ENCODE measurements around the gene STARD3. TPM values are rescaled to one million over a fixed set of nuclear protein-coding genes. Genes with fewer than 3 reads are reported as not detected.

Gene STARD3
- total RNA-seq, 1 experiment from 2014 or later, result 75.3 TPM

DNA sequence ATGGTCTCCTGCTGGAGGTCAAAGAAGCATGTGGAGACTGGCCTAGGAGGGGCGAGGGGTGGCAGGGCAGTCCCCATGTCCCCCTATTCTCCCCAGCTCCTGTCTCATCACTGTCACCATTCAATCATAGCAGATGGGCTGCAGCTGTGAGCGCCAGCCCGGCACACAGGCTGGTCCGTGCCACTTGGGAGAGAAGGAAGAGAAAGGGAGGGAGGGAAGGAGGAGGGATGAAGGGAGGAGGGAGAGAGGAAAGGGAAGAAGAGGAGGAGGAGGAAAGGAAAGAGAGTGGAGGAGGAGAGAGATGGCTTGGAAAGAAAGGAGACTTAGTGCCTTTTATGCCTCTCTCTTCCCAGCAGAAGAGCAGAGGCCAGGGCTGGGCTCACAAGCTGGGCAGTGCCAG lies 41.6 kb upstream of the STARD3 start:
- POLR2A ChIA-PET, result no interaction called here
- Mint-ChIP-seq H3K4me3 (no peak overlapping the region), H3K36me3 (no peaks in the 10 kb centered on the region), H3K9me3 (no peaks in the 10 kb centered on the region), H3K27ac (no peak overlapping the region), H3K4me1 (peaks cover 46% of the 10 kb centered on the region), H3K27me3 (ENCODE audit: low read depth) (peaks cover 96% of the 10 kb centered on the region)
- CTCF ChIA-PET, result interaction anchor here (0.5 to 1.6 kb wide), 6 partner anchors 16 to 193 kb away, joined by 4 to 13 read pairs (median 5); no protein-coding TSS in a partner anchor
- ATAC-seq, result no peak
- peak; percentile 79; the same call in 1 of the 2 replicates for TF ChIP-seq ZNF263 (CRISPR knock-in tag; IDR thresholded peaks at IDR 0.05; ENCODE audit: low read depth)
- TF ChIP-seq, protein P1, sequence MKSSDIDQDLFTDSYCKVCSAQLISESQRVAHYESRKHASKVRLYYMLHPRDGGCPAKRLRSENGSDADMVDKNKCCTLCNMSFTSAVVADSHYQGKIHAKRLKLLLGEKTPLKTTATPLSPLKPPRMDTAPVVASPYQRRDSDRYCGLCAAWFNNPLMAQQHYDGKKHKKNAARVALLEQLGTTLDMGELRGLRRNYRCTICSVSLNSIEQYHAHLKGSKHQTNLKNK (CRISPR knock-in tag; IDR thresholded peaks at IDR 0.05), result no peak
- TF ChIP-seq FOXP1 (CRISPR knock-in tag; IDR thresholded peaks at IDR 0.05; ENCODE audit: borderline replicate concordance), result 0 out of 2 replicates have a peak, but pooled peaks have one; percentile 28
- DNase-seq (ENCODE audit: low spot score), result no peak

DNA sequence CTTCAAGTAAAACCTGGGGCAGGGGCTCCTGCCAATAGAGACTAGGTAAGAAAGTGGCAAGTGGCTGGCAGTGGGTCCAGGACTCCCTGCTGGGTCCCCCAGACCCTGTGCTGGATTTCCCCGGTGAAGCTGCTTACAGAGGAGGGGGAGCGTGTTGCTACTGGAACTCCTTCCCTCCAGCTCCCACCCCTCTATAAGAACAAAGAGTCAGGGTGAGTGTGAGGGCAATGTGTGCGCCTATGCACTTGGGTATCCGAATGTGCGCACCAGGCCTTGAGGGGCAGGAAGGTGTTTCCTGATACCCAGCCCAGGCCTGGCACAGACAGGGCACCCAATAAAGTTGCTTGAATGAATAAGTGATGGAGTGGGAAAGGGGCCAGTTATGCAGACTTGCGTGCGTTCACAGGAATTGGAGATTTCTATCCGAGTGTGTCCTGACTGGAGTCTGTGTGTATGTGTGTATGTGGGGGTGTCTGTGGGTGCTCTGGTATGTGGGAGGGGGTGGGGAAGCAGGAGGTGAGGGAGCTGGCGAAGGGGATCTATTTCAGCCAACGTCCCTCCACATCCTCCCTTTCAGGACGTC lies 40.9 kb upstream of the STARD3 start:
- TF ChIP-seq RORB (CRISPR knock-in tag; IDR thresholded peaks at IDR 0.05), result no peak
- TF ChIP-seq, protein P1 (CRISPR knock-in tag; IDR thresholded peaks at IDR 0.05), result no peak
- TF ChIP-seq, protein P2, sequence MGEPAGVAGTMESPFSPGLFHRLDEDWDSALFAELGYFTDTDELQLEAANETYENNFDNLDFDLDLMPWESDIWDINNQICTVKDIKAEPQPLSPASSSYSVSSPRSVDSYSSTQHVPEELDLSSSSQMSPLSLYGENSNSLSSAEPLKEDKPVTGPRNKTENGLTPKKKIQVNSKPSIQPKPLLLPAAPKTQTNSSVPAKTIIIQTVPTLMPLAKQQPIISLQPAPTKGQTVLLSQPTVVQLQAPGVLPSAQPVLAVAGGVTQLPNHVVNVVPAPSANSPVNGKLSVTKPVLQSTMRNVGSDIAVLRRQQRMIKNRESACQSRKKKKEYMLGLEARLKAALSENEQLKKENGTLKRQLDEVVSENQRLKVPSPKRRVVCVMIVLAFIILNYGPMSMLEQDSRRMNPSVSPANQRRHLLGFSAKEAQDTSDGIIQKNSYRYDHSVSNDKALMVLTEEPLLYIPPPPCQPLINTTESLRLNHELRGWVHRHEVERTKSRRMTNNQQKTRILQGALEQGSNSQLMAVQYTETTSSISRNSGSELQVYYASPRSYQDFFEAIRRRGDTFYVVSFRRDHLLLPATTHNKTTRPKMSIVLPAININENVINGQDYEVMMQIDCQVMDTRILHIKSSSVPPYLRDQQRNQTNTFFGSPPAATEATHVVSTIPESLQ (CRISPR knock-in tag; IDR thresholded peaks at IDR 0.05), result no peak
- TF ChIP-seq, protein P3, sequence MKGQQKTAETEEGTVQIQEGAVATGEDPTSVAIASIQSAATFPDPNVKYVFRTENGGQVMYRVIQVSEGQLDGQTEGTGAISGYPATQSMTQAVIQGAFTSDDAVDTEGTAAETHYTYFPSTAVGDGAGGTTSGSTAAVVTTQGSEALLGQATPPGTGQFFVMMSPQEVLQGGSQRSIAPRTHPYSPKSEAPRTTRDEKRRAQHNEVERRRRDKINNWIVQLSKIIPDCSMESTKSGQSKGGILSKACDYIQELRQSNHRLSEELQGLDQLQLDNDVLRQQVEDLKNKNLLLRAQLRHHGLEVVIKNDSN (CRISPR knock-in tag; IDR thresholded peaks at IDR 0.05), result no peak
- TF ChIP-seq ZNF416 (CRISPR knock-in tag; IDR thresholded peaks at IDR 0.05), result no peak
- TF ChIP-seq, protein P4, sequence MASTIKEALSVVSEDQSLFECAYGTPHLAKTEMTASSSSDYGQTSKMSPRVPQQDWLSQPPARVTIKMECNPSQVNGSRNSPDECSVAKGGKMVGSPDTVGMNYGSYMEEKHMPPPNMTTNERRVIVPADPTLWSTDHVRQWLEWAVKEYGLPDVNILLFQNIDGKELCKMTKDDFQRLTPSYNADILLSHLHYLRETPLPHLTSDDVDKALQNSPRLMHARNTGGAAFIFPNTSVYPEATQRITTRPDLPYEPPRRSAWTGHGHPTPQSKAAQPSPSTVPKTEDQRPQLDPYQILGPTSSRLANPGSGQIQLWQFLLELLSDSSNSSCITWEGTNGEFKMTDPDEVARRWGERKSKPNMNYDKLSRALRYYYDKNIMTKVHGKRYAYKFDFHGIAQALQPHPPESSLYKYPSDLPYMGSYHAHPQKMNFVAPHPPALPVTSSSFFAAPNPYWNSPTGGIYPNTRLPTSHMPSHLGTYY (CRISPR knock-in tag; IDR thresholded peaks at IDR 0.05), result no peak
- TF ChIP-seq, protein P5, sequence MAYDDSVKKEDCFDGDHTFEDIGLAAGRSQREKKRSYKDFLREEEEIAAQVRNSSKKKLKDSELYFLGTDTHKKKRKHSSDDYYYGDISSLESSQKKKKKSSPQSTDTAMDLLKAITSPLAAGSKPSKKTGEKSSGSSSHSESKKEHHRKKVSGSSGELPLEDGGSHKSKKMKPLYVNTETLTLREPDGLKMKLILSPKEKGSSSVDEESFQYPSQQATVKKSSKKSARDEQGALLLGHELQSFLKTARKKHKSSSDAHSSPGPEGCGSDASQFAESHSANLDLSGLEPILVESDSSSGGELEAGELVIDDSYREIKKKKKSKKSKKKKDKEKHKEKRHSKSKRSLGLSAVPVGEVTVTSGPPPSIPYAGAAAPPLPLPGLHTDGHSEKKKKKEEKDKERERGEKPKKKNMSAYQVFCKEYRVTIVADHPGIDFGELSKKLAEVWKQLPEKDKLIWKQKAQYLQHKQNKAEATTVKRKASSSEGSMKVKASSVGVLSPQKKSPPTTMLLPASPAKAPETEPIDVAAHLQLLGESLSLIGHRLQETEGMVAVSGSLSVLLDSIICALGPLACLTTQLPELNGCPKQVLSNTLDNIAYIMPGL (CRISPR knock-in tag; IDR thresholded peaks at IDR 0.05), result no peak
- TF ChIP-seq, protein P6, sequence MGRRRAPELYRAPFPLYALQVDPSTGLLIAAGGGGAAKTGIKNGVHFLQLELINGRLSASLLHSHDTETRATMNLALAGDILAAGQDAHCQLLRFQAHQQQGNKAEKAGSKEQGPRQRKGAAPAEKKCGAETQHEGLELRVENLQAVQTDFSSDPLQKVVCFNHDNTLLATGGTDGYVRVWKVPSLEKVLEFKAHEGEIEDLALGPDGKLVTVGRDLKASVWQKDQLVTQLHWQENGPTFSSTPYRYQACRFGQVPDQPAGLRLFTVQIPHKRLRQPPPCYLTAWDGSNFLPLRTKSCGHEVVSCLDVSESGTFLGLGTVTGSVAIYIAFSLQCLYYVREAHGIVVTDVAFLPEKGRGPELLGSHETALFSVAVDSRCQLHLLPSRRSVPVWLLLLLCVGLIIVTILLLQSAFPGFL (CRISPR knock-in tag; IDR thresholded peaks at IDR 0.05; ENCODE audit: borderline replicate concordance), result no peak
- ChIA-PET POLR2A (no interaction called here), CTCF (interaction anchor here (0.5 to 1.6 kb wide), 6 partner anchors 17 to 194 kb away, joined by 4 to 13 read pairs (median 5); no protein-coding TSS in a partner anchor)
- no peaks in the 10 kb centered on the region for H3K36me3 Mint-ChIP-seq
- DNase-seq (ENCODE audit: low spot score) (no peak), ATAC-seq (no peak)
- H3K27me3 Mint-ChIP-seq (ENCODE audit: low read depth), result peaks cover 98% of the 10 kb centered on the region
- peak overlapping the region; percentile 64 for H3K4me3 Mint-ChIP-seq
- peaks cover 50% of the 10 kb centered on the region for H3K4me1 Mint-ChIP-seq
- H3K27ac Mint-ChIP-seq, result no peak overlapping the region
- H3K9me3 Mint-ChIP-seq, result no peaks in the 10 kb centered on the region

DNA sequence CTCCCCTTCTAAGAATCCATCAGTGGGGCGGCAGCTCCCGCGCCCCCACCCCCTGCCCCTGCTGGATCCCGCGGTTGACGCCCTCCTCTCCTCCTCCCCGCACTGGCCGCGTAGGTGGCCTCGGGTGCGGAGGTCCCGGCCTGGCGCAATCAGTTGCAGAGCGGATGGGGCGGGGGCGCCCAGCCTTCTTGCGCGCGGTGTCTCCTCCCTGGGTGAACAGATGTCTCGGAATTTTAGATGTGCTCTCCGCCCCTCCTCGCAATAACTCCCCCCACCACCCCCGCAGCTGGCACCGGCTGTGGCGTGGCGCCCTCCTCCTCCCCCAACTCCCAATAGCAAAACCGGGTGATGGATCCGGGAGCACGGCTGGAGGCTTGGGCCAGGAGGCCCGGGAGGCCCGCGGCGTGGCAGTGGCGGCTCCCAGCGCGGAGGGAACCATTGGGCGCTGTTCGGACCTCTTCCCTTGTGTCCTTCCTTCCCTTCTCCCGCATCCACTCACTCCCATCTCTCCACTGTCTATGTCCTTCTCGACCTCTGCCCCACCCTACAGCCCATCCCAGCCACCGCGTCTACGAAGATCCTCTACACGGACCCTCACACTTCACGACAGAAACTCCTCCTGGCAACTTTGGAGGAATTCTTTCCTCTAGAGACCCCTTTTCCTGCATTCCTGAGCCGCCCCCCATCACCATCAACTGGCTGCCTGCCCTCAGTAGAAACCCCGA lies 40.2 kb upstream of the STARD3 start:
- H3K9me3 Mint-ChIP-seq, result no peaks in the 10 kb centered on the region
- DNase-seq (ENCODE audit: low spot score) (no peak), ATAC-seq (no peak)
- no peaks in the 10 kb centered on the region for H3K36me3 Mint-ChIP-seq
- H3K4me1 Mint-ChIP-seq, result peaks cover 52% of the 10 kb centered on the region
- H3K27ac Mint-ChIP-seq, result no peak overlapping the region
- CTCF ChIA-PET, result interaction anchor here (1.2 to 1.6 kb wide), 5 partner anchors 17 to 49 kb away, joined by 4 to 13 read pairs (median 5); no protein-coding TSS in a partner anchor
- POLR2A ChIA-PET, result no interaction called here
- H3K27me3 Mint-ChIP-seq (ENCODE audit: low read depth), result peaks cover 100% of the 10 kb centered on the region
- peak overlapping the region; percentile 50 for H3K4me3 Mint-ChIP-seq
- TF ChIP-seq, protein P7, sequence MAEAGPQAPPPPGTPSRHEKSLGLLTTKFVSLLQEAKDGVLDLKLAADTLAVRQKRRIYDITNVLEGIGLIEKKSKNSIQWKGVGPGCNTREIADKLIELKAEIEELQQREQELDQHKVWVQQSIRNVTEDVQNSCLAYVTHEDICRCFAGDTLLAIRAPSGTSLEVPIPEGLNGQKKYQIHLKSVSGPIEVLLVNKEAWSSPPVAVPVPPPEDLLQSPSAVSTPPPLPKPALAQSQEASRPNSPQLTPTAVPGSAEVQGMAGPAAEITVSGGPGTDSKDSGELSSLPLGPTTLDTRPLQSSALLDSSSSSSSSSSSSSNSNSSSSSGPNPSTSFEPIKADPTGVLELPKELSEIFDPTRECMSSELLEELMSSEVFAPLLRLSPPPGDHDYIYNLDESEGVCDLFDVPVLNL (CRISPR knock-in tag; IDR thresholded peaks at IDR 0.05; ENCODE audit: borderline replicate concordance, low read depth), result no peak
- TF ChIP-seq NR2C2 (CRISPR knock-in tag; IDR thresholded peaks at IDR 0.05), result no peak
- TF ChIP-seq CREB1 (CRISPR knock-in tag; IDR thresholded peaks at IDR 0.05), result no peak
- TF ChIP-seq, protein P8, sequence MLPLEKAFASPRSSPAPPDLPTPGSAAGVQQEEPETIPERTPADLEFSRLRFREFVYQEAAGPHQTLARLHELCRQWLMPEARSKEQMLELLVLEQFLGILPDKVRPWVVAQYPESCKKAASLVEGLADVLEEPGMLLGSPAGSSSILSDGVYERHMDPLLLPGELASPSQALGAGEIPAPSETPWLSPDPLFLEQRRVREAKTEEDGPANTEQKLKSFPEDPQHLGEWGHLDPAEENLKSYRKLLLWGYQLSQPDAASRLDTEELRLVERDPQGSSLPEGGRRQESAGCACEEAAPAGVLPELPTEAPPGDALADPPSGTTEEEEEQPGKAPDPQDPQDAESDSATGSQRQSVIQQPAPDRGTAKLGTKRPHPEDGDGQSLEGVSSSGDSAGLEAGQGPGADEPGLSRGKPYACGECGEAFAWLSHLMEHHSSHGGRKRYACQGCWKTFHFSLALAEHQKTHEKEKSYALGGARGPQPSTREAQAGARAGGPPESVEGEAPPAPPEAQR (CRISPR knock-in tag; IDR thresholded peaks at IDR 0.05), result no peak
- TF ChIP-seq EMX1 (CRISPR knock-in tag; IDR thresholded peaks at IDR 0.05), result no peak
- TF ChIP-seq, protein P9, sequence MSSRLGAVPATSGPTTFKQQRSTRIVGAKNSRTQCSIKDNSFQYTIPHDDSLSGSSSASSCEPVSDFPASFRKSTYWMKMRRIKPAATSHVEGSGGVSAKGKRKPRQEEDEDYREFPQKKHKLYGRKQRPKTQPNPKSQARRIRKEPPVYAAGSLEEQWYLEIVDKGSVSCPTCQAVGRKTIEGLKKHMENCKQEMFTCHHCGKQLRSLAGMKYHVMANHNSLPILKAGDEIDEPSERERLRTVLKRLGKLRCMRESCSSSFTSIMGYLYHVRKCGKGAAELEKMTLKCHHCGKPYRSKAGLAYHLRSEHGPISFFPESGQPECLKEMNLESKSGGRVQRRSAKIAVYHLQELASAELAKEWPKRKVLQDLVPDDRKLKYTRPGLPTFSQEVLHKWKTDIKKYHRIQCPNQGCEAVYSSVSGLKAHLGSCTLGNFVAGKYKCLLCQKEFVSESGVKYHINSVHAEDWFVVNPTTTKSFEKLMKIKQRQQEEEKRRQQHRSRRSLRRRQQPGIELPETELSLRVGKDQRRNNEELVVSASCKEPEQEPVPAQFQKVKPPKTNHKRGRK (CRISPR knock-in tag; IDR thresholded peaks at IDR 0.05; ENCODE audit: borderline replicate concordance), result no peak
